ENCODE data around the gene PLD4.
A peak's percentile ranks its signal among the peaks of the same experiment; 100 is the strongest.

Gene PLD4

DNA sequence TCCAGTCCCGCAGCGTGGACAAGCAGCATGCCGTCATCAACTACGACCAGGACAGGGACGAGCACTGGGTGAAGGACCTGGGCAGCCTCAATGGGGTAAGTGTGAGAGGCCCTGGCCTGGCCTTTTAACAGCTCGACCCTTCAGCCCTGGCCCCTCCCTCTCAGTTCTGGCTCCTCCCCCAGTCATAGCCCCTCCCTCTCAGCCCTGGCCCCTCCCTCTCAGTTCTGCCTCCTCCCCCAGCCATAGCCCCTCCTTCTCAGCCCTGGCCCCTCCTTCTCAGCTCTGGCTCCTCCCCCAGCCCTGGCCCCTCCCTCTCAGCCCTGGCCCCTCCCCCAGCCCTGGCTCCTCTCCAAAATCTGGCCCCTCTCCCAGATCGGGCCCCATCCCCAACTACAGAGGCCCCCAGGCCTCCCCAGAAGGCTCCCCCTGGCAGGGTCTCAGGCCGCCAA lies 48.4 kb upstream of the PLD4 start:
- DNase-seq, result no peak
- Histone ChIP-seq H3K9me3 (ENCODE audit: insufficient read depth, low read length, severe bottlenecking) (no peaks in the 10 kb centered on the region), H3K4me3 (ENCODE audit: low read depth in 1 of 2, low read length in 2 of 2) (no peak overlapping the region), H4K20me1 (ENCODE audit: insufficient read depth, low read length) (no peaks in the 10 kb centered on the region), H3K4me1 (ENCODE audit: insufficient read depth, low read length) (no peaks in the 10 kb centered on the region), H3K79me2 (ENCODE audit: insufficient read depth, low read length) (no peaks in the 10 kb centered on the region), H3K4me2 (ENCODE audit: insufficient read depth, low read length) (no peak overlapping the region), H3K27me3 (ENCODE audit: insufficient read depth, low read length, poor library complexity) (no peaks in the 10 kb centered on the region), H3K9ac (ENCODE audit: low read depth, low read length) (no peak overlapping the region), H2AFZ (ENCODE audit: low read depth, low read length) (no peak overlapping the region), H3K36me3 (ENCODE audit: insufficient read depth, low read length) (no peaks in the 10 kb centered on the region), H3K27ac (ENCODE audit: low read length) (no peak overlapping the region)
- TF ChIP-seq EZH2 (IDR thresholded peaks at IDR 0.05; ENCODE audit: borderline replicate concordance, low read depth, low read length, severe bottlenecking), result no peak
- no peak for TF ChIP-seq CTCF (IDR thresholded peaks at IDR 0.05; ENCODE audit: borderline replicate concordance, extremely low read depth, low read length, poor library complexity, severe bottlenecking)
- ATAC-seq (ENCODE audit: insufficient read depth, low read depth), result peak; percentile 54

DNA sequence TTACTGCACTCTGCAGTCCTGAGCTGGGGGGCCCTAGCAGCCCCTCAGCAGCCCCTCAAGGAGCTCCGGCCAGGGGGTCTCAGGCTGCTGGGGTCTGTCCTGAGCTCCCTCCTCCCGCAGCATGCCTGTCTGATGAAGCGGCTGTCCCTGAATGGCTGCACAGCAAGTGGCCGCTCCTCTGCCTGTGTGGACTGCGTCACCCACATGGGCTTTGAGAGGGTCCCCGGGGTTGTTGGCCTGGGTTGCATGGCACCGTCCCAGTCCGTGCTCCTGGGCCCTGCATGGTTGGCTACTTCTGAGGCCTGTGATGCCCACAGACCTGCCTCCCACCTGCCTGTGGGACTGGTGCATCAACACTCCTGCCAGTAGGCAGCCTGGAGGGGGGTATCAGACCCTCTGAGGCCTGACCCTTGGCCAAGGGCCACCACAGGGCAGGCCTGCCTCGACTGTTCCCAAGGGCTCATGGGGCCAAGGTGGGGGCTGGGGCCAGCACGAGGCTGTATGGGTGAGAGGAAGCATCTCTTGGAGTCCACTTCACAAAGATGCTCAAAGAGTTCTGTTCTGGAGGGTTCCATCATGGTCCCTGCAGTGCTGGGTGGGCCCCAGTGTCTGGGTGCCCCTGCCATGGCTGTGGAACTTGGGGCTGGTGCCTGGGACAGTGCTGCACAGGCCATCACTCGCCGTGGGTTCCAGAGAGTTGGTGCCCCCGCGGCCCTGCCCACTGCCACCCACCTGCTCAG lies 47.4 kb upstream of the PLD4 start:
- no peaks in the 10 kb centered on the region for H3K36me3 ChIP-seq (ENCODE audit: insufficient read depth, low read length)
- no peak for TF ChIP-seq CTCF (IDR thresholded peaks at IDR 0.05; ENCODE audit: borderline replicate concordance, extremely low read depth, low read length, poor library complexity, severe bottlenecking)
- TF ChIP-seq EZH2 (IDR thresholded peaks at IDR 0.05; ENCODE audit: borderline replicate concordance, low read depth, low read length, severe bottlenecking), result no peak
- H3K4me2 ChIP-seq (ENCODE audit: insufficient read depth, low read length), result no peak overlapping the region
- H3K4me3 ChIP-seq (ENCODE audit: low read depth in 1 of 2, low read length in 2 of 2), result no peak overlapping the region
- no peaks in the 10 kb centered on the region for H4K20me1 ChIP-seq (ENCODE audit: insufficient read depth, low read length)
- no peak overlapping the region for H3K9ac ChIP-seq (ENCODE audit: low read depth, low read length)
- no peak overlapping the region for H2AFZ ChIP-seq (ENCODE audit: low read depth, low read length)
- H3K4me1 ChIP-seq (ENCODE audit: insufficient read depth, low read length), result no peaks in the 10 kb centered on the region
- DNase-seq (no peak), ATAC-seq (ENCODE audit: insufficient read depth, low read depth) (no peak)
- H3K9me3 ChIP-seq (ENCODE audit: insufficient read depth, low read length, severe bottlenecking), result no peaks in the 10 kb centered on the region
- H3K27ac ChIP-seq (ENCODE audit: low read length), result no peak overlapping the region
- H3K79me2 ChIP-seq (ENCODE audit: insufficient read depth, low read length), result no peaks in the 10 kb centered on the region
- H3K27me3 ChIP-seq (ENCODE audit: insufficient read depth, low read length, poor library complexity), result no peaks in the 10 kb centered on the region

GRCh38 chr14:104877806-104878550 lies 46.7 kb upstream of the PLD4 start:
- Histone ChIP-seq H3K4me1 (ENCODE audit: insufficient read depth, low read length) (no peaks in the 10 kb centered on the region), H3K27me3 (ENCODE audit: insufficient read depth, low read length, poor library complexity) (no peaks in the 10 kb centered on the region), H3K27ac (ENCODE audit: low read length) (no peak overlapping the region), H3K79me2 (ENCODE audit: insufficient read depth, low read length) (no peaks in the 10 kb centered on the region), H3K9ac (ENCODE audit: low read depth, low read length) (no peak overlapping the region), H2AFZ (ENCODE audit: low read depth, low read length) (no peak overlapping the region), H4K20me1 (ENCODE audit: insufficient read depth, low read length) (peaks cover 4% of the 10 kb centered on the region; the same call in 1 of the 2 replicates), H3K9me3 (ENCODE audit: insufficient read depth, low read length, severe bottlenecking) (no peaks in the 10 kb centered on the region), H3K4me2 (ENCODE audit: insufficient read depth, low read length) (no peak overlapping the region), H3K4me3 (ENCODE audit: low read depth in 1 of 2, low read length in 2 of 2) (no peak overlapping the region), H3K36me3 (ENCODE audit: insufficient read depth, low read length) (no peaks in the 10 kb centered on the region)
- DNase-seq, result no peak
- TF ChIP-seq CTCF (IDR thresholded peaks at IDR 0.05; ENCODE audit: borderline replicate concordance, extremely low read depth, low read length, poor library complexity, severe bottlenecking) (no peak), EZH2 (IDR thresholded peaks at IDR 0.05; ENCODE audit: borderline replicate concordance, low read depth, low read length, severe bottlenecking) (no peak)
- no peak for ATAC-seq (ENCODE audit: insufficient read depth, low read depth)
